IMR-90 (cell line): ENCODE data around the gene SBF2. TPM values are rescaled to one million over a fixed set of nuclear protein-coding genes. Genes with fewer than 3 reads are reported as not detected.

Experiments used
- ATAC-seq: fragments of 200-7000 bp; cut with Tn5 transposase; 2 replicates; pipeline ENCODE4 v1.9.1; 2020; ENCODE audit warnings: low read depth, mild to moderate bottlenecking, moderate library complexity
- BruUV-seq: library from RNA; stranded (reverse); fragments of 400-500 nt; replicated peaks from 2 replicates; lab custom pipeline; 2021; lab: Mats Ljungman, UMichigan
- CTCF ChIA-PET: fragments of 300-600 bp; formaldehyde crosslinking; extraction: SDS; loops from one replicate; lab custom pipeline; 2021; ENCODE audit warnings: antibody characterized with exemption; lab: Yijun Ruan, JAX
- POLR2A ChIA-PET: fragments of 300-600 bp; sonication (Branson Sonifier 250); formaldehyde crosslinking; loops from one replicate; lab custom pipeline; 2022; ENCODE audit warnings: antibody characterized with exemption; ENCODE audit not compliant: unreplicated experiment; lab: Charles Lee
- DNase-seq: peaks from one replicate; pipeline ENCODE4 v3.0.0; 2013
- H2AFZ ChIP-seq: replicated peaks from 2 replicates; pipeline ENCODE3; 2013; ENCODE audit warnings: low read length, mild to moderate bottlenecking; ENCODE audit not compliant: poor library complexity
- H2AK5ac ChIP-seq: 2 replicates; pipeline ENCODE4 v1.6.1; 2013; ENCODE audit warnings: low read depth, low read length, inconsistent platforms
- H2AK9ac ChIP-seq: replicated peaks from 2 replicates; pipeline ENCODE3; 2013; ENCODE audit warnings: mild to moderate bottlenecking, low read depth, low read length, moderate library complexity; ENCODE audit not compliant: poor library complexity
- H2BK120ac ChIP-seq: 2 replicates; pipeline ENCODE4 v1.6.1; 2013; ENCODE audit warnings: low read depth, low read length, inconsistent platforms
- H2BK15ac ChIP-seq: 3 replicates; pipeline ENCODE4 v1.6.1; 2013; ENCODE audit warnings: low read depth, low read length, inconsistent platforms
- H2BK20ac ChIP-seq: 2 replicates; pipeline ENCODE4 v1.6.1; 2013; ENCODE audit warnings: low read depth, mild to moderate bottlenecking, inconsistent platforms, low read length, moderate library complexity
- H2BK5ac ChIP-seq: 2 replicates; pipeline ENCODE4 v1.6.1; 2013; ENCODE audit warnings: mild to moderate bottlenecking, low read depth, low read length, inconsistent platforms; ENCODE audit not compliant: poor library complexity, severe bottlenecking
- H3K14ac ChIP-seq: replicated peaks from 2 replicates; pipeline ENCODE4 v1.6.1; 2013; ENCODE audit warnings: low read depth, low read length, inconsistent platforms
- H3K18ac ChIP-seq: 2 replicates; pipeline ENCODE4 v1.6.1; 2013; ENCODE audit warnings: low read depth, low read length, control low read depth
- H3K23ac ChIP-seq: 2 replicates; pipeline ENCODE4 v1.6.1; 2013; ENCODE audit warnings: low read depth, low read length, inconsistent platforms
- H3K27ac ChIP-seq: 2 replicates; pipeline ENCODE4 v1.5.1; 2013; ENCODE audit warnings: mild to moderate bottlenecking, control low read depth, low read length; ENCODE audit not compliant: insufficient read depth
- H3K27me3 ChIP-seq: 2 replicates; pipeline ENCODE4 v1.6.1; 2013; ENCODE audit warnings: low read length; ENCODE audit not compliant: control insufficient read depth, insufficient read depth
- H3K36me3 ChIP-seq: 2 replicates; pipeline ENCODE4 v1.6.1; 2013; ENCODE audit warnings: low read length, mixed read lengths; ENCODE audit not compliant: control insufficient read depth, insufficient read depth
- H3K4ac ChIP-seq: 2 replicates; pipeline ENCODE4 v1.6.1; 2013; ENCODE audit warnings: low read depth, low read length, inconsistent platforms
- H3K4me1 ChIP-seq: 2 replicates; pipeline ENCODE4 v1.6.1; 2013; ENCODE audit warnings: low read length, mixed read lengths; ENCODE audit not compliant: control insufficient read depth, insufficient read depth
- H3K4me2 ChIP-seq: 2 replicates; pipeline ENCODE4 v1.6.1; 2013; ENCODE audit warnings: low read depth, mild to moderate bottlenecking, control low read depth, low read length, moderate library complexity
- H3K4me3 ChIP-seq: 2 replicates; pipeline ENCODE4 v1.5.1; 2013; ENCODE audit warnings: low read depth, mild to moderate bottlenecking, control low read depth, low read length, moderate library complexity; ENCODE audit not compliant: insufficient read depth
- H3K56ac ChIP-seq: 2 replicates; pipeline ENCODE4 v1.6.1; 2013; ENCODE audit warnings: low read length, inconsistent platforms; ENCODE audit not compliant: insufficient read depth; ENCODE audit errors: extremely low read depth
- H3K79me1 ChIP-seq, 2 experiments: 2 replicates each; pipeline ENCODE4 v1.6.1; 2013; ENCODE audit warnings: low read length in 2 of 2, inconsistent platforms in 1 of 2, low read depth in 1 of 2
- H3K9ac ChIP-seq: 2 replicates; pipeline ENCODE4 v1.6.1; 2013; ENCODE audit warnings: low read depth, low read length, control low read depth
- H3K9me1 ChIP-seq: 2 replicates; pipeline ENCODE4 v1.6.1; 2013; ENCODE audit warnings: low read length, inconsistent platforms; ENCODE audit not compliant: insufficient read depth
- H3K9me3 ChIP-seq: 2 replicates; pipeline ENCODE4 v1.6.1; 2013; ENCODE audit warnings: low read length; ENCODE audit not compliant: control insufficient read depth, insufficient read depth
- H4K20me1 ChIP-seq: 2 replicates; pipeline ENCODE4 v1.6.1; 2013; ENCODE audit warnings: low read length, inconsistent platforms; ENCODE audit not compliant: insufficient read depth
- H4K5ac ChIP-seq: 2 replicates; pipeline ENCODE4 v1.6.1; 2013; ENCODE audit warnings: mild to moderate bottlenecking, low read depth, low read length, control low read depth
- H4K8ac ChIP-seq, 2 experiments: 2 replicates each; pipeline ENCODE4 v1.6.1; 2013; ENCODE audit warnings: low read depth in 2 of 2, low read length in 2 of 2, control low read depth in 1 of 2, inconsistent platforms in 1 of 2
- H4K91ac ChIP-seq: 2 replicates; pipeline ENCODE4 v1.6.1; 2013; ENCODE audit warnings: low read depth, low read length, inconsistent platforms; ENCODE audit not compliant: insufficient read depth
- CEBPB ChIP-seq: IDR thresholded peaks from 2 replicates; pipeline ENCODE4 v1.6.1; 2012; ENCODE audit warnings: low read depth, low read length, improper control_type of control experiment
- FOS ChIP-seq: fragments of 150-350 bp; IDR thresholded peaks from 2 replicates; pipeline ENCODE4 v1.6.1; 2016; ENCODE audit warnings: low read depth, low read length
- MXI1 ChIP-seq: IDR thresholded peaks from 2 replicates; pipeline ENCODE4 v1.6.1; 2012; ENCODE audit warnings: low read depth, mild to moderate bottlenecking, low read length, moderate library complexity, borderline replicate concordance
- NFE2L2 ChIP-seq: fragments of 150-350 bp; IDR thresholded peaks from 2 replicates; pipeline ENCODE4 v1.6.1; 2016; ENCODE audit warnings: low read depth, mild to moderate bottlenecking, low read length
- RAD21 ChIP-seq: IDR thresholded peaks from 2 replicates; pipeline ENCODE4 v1.6.1; 2012; ENCODE audit warnings: low read length, improper control_type of control experiment
- RFX5 ChIP-seq: IDR thresholded peaks from 2 replicates; pipeline ENCODE4 v1.8.0; 2012; ENCODE audit warnings: low read depth, mild to moderate bottlenecking, low read length, moderate library complexity
- WGBS, 2 experiments: methylation state at CpG; one replicate each; pipeline versions ENCODE4 v1.1.5 to v1.1.7; 2013; ENCODE audit warnings: missing lambda C conversion rate in 2 of 2; ENCODE audit not compliant: insufficient read length in 1 of 2; ENCODE audit errors: extremely low coverage in 2 of 2; 5-methylcytosine and 5-hydroxymethylcytosine counted together
- dilution Hi-C: fragments of 300-500 bp; cut with HindIII; formaldehyde crosslinking; loops from one replicate; pipeline ENCODE4 v1.14.3; 2018; ENCODE audit warnings: low sequenced_read_pairs; ENCODE audit not compliant: unreplicated experiment
- in situ Hi-C: fragments of 300-500 bp; cut with MboI; formaldehyde crosslinking; loops from 3 replicates; pipeline ENCODE4 v1.14.3; 2019; ENCODE audit warnings: low sequenced_read_pairs, inconsistent platforms, mixed read lengths
- intact Hi-C: fragments of 100-400 bp; cut with micrococcal nuclease; formaldehyde crosslinking; loops from 2 replicates; pipeline ENCODE4 v1.10.0; 2022
- polyA plus RNA-seq, 3 experiments: library from polyadenylated mRNA; depleted of rRNA; stranded (reverse); fragments of >200 nt; gene quantifications; 2 replicates each; pipeline ENCODE4 v1.2.3, GENCODE V29; 2012; ENCODE audit warnings: low replicate concordance in 1 of 3
- total RNA-seq: library from RNA; depleted of rRNA; stranded (reverse); fragments of >200 nt; gene quantifications from 2 replicates; pipeline ENCODE4 v1.2.3, GENCODE V29; 2012

Gene SBF2
- total and polyA plus RNA-seq, 2 of the 4 experiments (the other 2 are of a cell fraction): 23.8 to 51.8 TPM

DNA sequence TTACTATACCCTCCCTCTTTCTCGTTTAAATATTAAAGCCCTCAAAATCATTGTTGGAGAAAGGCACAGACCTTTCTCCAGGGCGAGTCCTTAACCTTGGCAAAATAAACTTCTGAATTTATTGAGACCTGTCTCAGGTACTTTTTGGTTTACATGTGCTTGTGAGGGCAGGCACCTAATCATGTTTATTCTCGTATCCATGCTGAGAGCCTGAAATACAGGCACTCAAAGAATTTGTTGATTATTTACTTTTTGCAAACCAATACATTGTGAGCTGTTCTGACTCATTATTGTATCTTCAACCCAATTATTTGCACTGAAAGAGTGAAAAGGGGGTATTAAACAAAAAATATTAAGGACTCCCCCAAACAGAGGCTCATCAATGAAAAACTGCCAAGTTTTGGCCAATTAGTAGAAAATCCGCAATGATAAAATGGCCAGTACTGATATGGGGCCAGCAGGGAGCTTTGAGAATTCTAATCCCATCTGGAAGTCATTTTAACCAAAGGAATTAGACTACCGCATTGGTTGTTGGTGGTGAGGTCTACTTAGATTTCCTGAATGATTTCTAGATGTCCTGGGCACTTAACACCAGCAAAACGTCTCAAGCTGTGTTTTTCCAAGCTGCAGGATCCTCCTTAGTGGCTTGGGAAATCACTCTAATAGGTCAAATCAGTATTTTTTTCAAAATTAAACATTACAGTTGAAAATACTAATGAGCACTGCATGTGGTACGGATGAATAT lies 472.8 kb downstream of the SBF2 start (continued):
- TF ChIP-seq NFE2L2: no peak
- TF ChIP-seq MXI1: no peak

DNA sequence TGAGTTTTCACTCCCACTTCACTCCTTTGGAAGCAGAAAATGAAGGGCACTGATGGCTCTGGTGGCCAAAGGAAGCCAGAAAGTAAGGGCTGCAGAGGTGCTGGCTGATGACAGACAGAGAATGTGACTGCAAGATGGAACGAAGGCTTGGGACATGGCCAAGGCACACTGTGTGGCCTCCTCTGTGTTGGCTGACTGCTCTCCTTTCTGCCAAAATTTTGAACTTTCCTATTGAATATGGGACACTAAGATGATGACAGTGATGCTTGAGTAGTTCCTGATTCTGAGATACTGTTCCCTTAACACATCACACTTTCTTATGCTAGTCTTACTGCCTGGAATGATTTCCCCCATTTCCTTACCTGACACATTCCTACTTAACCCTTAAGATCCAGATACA lies 473.8 kb downstream of the SBF2 start:
- Histone ChIP-seq H3K18ac (peak overlapping the region; percentile 17; the same call in 1 of the 2 replicates), H4K91ac (peak overlapping the region; percentile 84), H4K8ac (peak overlapping the region in 1 of 2 experiments; percentile 75; a peak in 2 of 4 replicates), H3K9me3 (no peaks in the 10 kb centered on the region), H2AFZ (no peak overlapping the region), H3K14ac (peak overlapping the region; percentile 70; the same call in 1 of the 2 replicates), H3K56ac (no peak overlapping the region), H3K4me3 (no peak overlapping the region), H2BK15ac (peak overlapping the region; percentile 77; the same call in 2 of the 3 replicates), H2AK9ac (peak overlapping the region; percentile 9), H3K9ac (no peak overlapping the region), H2BK120ac (peak overlapping the region; percentile 72), H3K4me1 (peaks cover 17% of the 10 kb centered on the region; the same call in 1 of the 2 replicates), H3K27ac (no peak overlapping the region), H3K23ac (peak overlapping the region; percentile 90; the same call in 1 of the 2 replicates), H2AK5ac (peak overlapping the region; percentile 94), H3K27me3 (no peaks in the 10 kb centered on the region), H4K20me1 (no peaks in the 10 kb centered on the region), H4K5ac (peak overlapping the region; percentile 31; the same call in 1 of the 2 replicates), H2BK20ac (peak overlapping the region; percentile 88), H2BK5ac (peak overlapping the region; percentile 60), H3K36me3 (peaks cover 2% of the 10 kb centered on the region; the same call in 1 of the 2 replicates), H3K9me1 (peaks cover 10% of the 10 kb centered on the region; the same call in 1 of the 2 replicates), H3K4ac (peak overlapping the region; percentile 71), H3K4me2 (no peak overlapping the region), H3K79me1 (peaks cover 0 to 6% of the 10 kb centered on the region in 2 experiments; a peak in 2 of 4 replicates)
- DNase-seq: no peak
- in situ Hi-C loops (no loop called here), dilution Hi-C loops (no loop called here), intact Hi-C loops (no loop called here)
- WGBS, 2 experiments: no CpG with 5 or more reads among the region's 1 CpG
- ChIA-PET POLR2A (no interaction called here), CTCF (interaction anchor here (1.6 kb wide), 1 partner anchor 12 kb away, joined by 4 read pairs; no protein-coding TSS in a partner anchor)
- no TSS peak for BruUV-seq
- no peak for ATAC-seq
- no peak for TF ChIP-seq RAD21
- TF ChIP-seq RFX5: no peak
- TF ChIP-seq FOS: no peak
- TF ChIP-seq CEBPB: no peak
- TF ChIP-seq MXI1: no peak
